ENCODE measurements around the gene SEPTIN8. TPM values are rescaled to one million over a fixed set of nuclear protein-coding genes. Genes with fewer than 3 reads are reported as not detected.

Gene SEPTIN8
- polyA plus RNA-seq, 3 donors: 78.6 to 82.1 (median 79.2) TPM

GRCh38 chr5:132773114-132773513 is 3.9 kb downstream of the SEPTIN8 start:
- no peak for DNase-seq (ENCODE audit: extremely low read depth in 1 of 11, low read depth in 9 of 11, low spot score in 4 of 11)

DNA sequence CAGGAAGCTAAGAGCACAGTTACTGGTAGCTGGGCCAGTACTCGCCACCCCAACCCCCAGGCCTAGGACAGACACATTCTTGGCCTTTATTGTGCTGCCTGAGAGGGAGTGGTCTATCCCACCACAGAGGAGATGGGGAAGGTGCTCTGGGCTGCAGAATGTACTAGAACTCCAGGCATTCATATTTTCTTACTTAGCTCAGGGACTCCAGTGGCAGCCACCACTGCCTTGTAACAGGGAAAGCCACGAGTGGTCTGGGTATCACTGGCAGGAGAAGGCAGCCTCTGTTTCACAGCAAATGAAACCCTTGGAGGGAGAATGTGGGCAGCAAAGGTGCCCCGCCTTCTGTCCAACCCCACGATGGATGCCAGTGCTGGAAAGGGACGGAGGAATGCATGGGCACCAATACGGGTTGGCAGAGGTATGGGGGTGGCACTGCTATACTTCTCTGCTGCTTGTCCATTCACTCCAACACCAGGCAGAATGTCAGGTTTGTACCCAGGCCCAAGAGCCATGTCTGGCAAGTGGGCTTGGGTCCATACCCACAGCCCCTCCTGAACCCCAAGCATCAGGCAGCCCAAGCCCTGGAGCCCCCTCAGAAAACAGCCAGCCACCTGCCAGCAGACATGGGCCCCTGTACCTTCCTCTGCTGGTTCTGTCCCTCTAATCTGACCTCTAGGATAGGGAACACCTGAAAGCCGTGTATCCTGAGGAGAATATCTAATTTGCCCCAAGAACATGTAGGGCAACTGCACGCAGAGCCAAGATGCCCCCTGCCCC is 4.6 kb downstream of the SEPTIN8 start:
- DNase-seq (ENCODE audit: extremely low read depth in 1 of 11, low read depth in 9 of 11, low spot score in 4 of 11): no peak

DNA sequence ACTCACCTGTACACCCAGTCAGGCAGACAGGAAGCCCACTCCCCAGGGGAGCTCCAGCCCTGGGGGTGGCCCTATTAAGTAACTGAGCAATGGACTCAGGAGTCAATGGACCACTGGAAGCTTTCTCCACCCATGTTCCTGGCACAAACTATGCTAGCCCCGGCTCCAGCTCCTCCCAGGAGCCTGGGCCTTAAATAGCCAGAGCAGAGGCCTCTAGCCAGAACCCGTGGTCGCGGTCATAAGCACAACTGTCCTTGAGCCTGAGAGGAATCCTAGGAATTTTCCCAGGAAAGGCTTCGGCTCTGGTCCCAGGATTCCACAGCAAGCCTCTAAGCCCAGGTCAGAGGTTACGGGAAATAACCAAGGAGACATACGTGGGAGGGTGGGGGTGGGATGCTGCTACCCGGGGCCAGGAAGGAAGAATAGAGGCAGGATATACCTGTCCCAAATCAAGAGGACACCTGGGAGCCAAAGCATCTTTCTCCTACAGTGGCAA is 5.5 kb downstream of the SEPTIN8 start:
- DNase-seq (ENCODE audit: extremely low read depth in 1 of 11, low read depth in 9 of 11, low spot score in 4 of 11): no peak

DNA sequence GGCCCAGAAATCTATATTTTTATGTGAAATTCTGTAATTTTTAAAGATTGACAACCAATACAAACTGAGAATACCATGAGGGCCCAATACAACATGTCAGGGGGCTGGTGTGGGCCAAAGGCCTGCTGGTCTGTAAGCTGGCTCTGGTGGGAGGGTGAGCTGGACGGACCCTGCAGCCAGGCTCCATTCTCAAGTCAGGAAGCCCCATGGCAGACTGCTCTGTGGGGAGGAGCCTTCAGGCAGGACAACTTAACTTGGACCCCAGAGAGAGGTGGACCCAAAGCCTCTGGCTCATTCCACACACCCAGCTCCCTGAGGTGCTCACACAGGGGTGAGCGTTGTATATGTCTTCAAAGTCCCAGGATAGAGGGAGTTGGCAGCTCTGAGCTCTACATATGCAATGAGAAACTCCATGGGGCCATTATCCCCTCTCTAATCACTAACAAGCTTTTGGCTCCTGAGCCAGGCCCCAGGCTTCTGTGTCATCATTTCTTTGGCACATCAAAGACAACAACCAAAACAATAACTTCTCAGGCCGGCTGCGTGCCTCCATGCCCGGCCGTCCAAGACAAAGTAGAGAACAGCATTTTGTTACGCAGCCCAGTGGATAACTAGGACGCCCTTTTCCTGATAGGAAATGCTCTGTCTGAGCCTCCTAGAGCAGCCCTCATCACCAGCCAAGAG is 6.4 kb downstream of the SEPTIN8 start:
- DNase-seq (ENCODE audit: extremely low read depth in 1 of 11, low read depth in 9 of 11, low spot score in 4 of 11): no peak

GRCh38 chr5:132768485-132768868 is 8.6 kb downstream of the SEPTIN8 start:
- no peak for DNase-seq (ENCODE audit: extremely low read depth in 1 of 11, low read depth in 9 of 11, low spot score in 4 of 11)

DNA sequence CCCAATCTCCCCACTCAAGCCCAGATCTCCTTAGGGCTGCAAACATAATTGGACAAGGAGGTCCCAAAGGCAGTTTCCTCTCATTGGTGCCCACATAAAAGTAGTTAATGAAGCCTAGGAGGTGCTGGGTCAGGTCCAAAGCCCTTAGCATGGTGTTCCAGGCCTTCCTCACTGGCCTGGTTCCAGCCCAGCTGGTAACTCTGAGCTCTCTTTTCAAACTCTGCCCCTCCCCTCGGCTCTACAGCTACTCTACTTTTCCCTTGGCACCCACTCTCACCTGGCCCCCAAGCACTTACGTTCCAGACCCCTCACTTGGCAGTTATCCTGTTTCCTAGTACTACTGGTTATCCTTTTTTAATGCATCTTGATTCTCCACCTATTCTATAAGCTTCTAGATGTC is 9.9 kb downstream of the SEPTIN8 start:
- DNase-seq (ENCODE audit: extremely low read depth in 1 of 11, low read depth in 9 of 11, low spot score in 4 of 11): no peak

GRCh38 chr5:132766806-132767055 is 10.3 kb downstream of the SEPTIN8 start:
- no peak for DNase-seq (ENCODE audit: extremely low read depth in 1 of 11, low read depth in 9 of 11, low spot score in 4 of 11)

DNA sequence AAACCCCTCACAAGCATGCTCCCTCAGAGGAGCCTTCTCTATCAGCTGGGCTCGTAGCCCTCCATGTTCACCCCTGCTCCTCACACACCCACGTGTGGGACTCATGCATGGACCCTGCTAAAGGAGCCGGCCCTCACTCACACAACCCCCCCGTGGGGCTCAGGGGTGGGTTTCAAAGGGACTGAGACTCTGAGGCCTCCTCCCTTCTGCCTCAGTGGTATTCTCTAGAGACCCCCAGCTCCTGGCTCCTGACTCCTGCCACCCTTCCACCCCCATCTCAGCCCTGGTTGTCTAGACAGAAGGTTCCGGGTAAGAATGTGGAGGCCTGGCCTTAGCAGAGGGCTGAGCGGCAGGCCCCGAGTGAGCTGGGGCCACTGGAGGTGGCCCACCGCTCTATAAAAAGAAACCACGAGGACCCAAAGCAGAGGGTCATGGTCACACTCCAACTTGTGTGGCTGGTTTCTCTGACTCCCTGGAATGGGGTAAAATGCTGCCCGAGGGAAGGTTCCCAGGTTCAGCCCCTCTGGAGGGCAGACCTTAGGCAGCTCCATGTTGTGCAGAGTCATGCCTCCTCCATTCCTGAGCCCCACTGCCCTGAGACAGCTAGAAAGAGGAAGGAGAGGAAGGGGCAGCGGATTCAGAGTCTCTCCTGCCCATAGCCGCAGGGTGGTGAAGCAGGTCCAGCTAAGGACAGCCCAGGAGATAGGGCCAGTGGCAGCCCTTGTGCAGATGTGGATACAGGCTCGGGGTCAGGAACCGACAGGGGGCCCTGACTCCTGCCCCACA is 10.8 kb downstream of the SEPTIN8 start:
- DNase-seq (ENCODE audit: extremely low read depth in 1 of 11, low read depth in 9 of 11, low spot score in 4 of 11): no peak

DNA sequence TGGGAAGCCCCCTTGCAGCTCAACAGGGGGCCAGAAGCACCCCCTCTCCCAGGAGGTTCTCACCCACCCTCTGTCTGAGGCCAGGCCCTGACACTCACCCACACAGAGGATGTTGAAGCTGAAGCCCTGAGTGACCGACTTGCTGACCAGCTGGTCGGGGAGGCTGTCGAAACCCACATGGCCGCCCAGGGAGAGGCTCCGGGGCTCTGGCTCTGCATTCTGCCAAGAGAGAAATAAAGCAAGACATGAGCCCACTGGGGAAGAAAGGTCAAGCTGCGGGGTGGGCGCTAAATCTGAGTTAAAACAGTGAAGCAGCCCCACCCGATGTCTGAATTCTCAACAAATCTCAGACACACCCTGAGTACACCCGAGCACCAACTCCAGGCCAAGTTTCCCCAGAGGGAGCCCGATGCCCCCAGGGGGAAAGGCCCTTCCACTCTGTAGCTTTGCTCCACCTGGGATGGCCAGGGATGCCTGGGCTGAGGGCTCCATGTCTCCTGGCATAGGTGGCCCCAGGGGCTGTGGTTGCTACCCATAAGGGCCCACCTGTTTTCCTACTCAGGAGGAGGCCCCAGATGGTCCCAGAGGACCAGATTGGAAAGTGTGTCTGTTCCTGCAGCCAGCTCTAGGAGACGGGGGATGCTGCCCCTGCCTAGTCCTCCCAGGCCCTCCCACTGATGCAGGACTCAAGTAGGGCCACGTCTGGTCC is 11.6 kb downstream of the SEPTIN8 start:
- no peak for DNase-seq (ENCODE audit: extremely low read depth in 1 of 11, low read depth in 9 of 11, low spot score in 4 of 11)

DNA sequence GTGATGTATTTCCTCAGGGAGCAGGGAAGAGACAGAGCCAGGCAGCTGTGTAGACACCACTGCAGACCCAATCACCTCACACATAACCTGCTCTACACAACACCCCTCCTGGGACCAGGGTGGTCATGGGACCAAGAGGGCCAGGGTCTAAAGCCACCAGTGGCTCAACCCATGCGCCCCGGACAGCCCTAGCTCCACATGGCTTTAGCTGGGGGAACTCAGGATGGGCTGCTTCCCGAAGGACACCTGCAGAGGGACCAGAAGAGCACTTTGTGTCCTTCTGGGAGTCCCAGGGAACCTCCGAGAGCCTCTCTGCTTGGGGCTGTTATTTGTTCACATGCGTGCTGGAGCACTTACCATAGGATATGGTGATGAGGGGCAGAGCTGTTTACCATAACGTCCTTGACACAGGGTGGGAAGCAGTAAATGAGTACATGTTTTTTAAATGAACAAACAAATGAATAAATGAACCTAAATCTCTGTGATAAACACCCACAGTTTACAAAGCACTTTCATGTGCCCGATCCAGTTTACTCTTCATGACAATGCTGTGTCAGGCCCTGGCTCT is 12.3 kb downstream of the SEPTIN8 start:
- DNase-seq (ENCODE audit: extremely low read depth in 1 of 11, low read depth in 9 of 11, low spot score in 4 of 11): no peak

DNA sequence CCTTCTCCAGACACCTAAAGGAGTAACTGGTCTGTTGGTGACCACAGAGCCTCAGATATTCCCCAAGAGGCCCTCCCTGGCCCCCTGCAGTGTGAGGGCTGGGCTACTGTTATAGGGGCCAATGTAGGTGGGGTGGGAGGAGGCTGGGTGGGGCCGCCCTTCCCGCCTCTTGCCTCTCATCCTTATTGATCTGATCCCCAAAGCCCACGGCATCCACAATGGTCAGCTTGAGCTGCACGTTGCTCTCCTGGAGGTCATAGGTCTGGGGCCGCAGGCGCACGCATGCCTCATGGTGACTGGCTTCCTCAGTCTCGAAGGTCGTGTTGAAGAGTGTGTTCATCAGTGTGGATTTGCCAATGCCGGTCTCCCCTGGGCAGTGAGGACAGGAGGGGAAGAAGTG is 13.0 kb downstream of the SEPTIN8 start:
- no peak for DNase-seq (ENCODE audit: extremely low read depth in 1 of 11, low read depth in 9 of 11, low spot score in 4 of 11)

DNA sequence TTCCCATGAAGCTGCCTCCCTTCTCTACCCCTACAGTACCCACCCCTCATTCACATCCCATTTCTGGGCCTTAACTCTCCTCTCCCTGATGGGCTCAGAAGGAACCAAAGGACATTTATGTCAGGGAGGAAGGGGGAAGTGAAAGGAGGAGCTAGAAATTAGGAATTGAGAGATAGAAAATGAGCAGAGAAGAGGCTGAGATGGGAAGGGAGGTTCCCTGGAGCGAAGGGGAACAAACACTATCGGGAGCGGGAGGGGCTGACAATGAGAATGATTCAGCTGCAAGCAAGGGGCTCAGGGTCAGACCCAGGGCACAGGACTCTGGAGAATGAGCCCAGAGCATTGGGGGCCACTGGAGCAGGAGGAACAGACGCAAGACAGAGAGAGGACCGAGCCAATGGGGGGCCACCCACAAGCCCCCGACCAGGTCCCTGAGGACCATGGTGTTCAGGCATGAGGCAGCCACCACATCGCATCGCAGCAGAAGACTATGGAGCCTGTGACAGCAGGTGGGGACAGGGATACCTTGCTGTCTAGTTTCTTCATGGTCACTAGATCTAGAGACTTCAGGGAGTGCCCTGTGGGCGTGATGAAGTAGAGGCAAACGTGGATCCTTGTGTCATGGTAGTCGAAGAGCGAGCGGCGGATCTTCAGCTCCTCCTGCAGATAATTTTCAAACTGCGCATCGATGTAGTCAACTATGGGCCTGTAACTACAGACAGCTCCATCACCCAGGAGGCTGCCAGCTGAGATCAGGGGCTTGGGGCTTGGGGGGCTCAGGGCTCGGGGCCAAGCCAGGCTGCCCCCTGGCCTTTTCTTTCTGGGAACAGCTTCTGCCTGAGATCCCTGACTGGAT is 13.6 kb downstream of the SEPTIN8 start:
- no peak for DNase-seq (ENCODE audit: extremely low read depth in 1 of 11, low read depth in 9 of 11, low spot score in 4 of 11)

- no peak for DNase-seq (ENCODE audit: extremely low read depth in 1 of 11, low read depth in 9 of 11, low spot score in 4 of 11)
These were observed 14.6 kb downstream of the SEPTIN8 start for GRCh38 chr5:132762246-132763000.

- DNase-seq (ENCODE audit: extremely low read depth in 1 of 11, low read depth in 9 of 11, low spot score in 4 of 11): no peak
These were observed 15.5 kb downstream of the SEPTIN8 start for GRCh38 chr5:132761321-132762240.

- no peak for DNase-seq (ENCODE audit: extremely low read depth in 1 of 11, low read depth in 9 of 11, low spot score in 4 of 11)
These were observed 16.3 kb downstream of the SEPTIN8 start for GRCh38 chr5:132760601-132761317.

GRCh38 chr5:132760049-132760420 is 17.0 kb downstream of the SEPTIN8 start:
- DNase-seq (ENCODE audit: extremely low read depth in 1 of 11, low read depth in 9 of 11, low spot score in 4 of 11): no peak

Measured in renal cortex interstitium (tissue), 11 donors.